A549 (cell line): Measurements from ENCODE around the gene SMYD4.

Experiments used
- BHLHE40 ChIP-seq: IDR thresholded peaks from 2 replicates; pipeline ENCODE4 v1.6.1; 2012; ENCODE audit warnings: low read depth, low read length, inconsistent platforms
- CBX2 ChIP-seq: fragments of 200-600 bp; sonication (generic); IDR thresholded peaks from 2 replicates; pipeline ENCODE4 v1.6.1; 2016; ENCODE audit warnings: low read depth, mild to moderate bottlenecking, borderline replicate concordance
- EP300 ChIP-seq, 2 experiments: fragments of >200 bp; sonication (Bioruptor Twin); formaldehyde crosslinking; IDR thresholded peaks; 2 replicates in 1 of 2; 3 replicates in 1 of 2; pipeline ENCODE4 v1.6.1; 2016 to 2017
- JUN ChIP-seq, 2 experiments: fragments of >200 bp; sonication (Bioruptor Twin); formaldehyde crosslinking; IDR thresholded peaks; 2 replicates in 1 of 2; 3 replicates in 1 of 2; pipeline ENCODE4 v1.6.1; 2016 to 2017
- JUNB ChIP-seq: fragments of >200 bp; sonication (Bioruptor Twin); formaldehyde crosslinking; IDR thresholded peaks from 2 replicates; pipeline ENCODE4 v1.6.1; 2016
- MAFK ChIP-seq: fragments of 450-650 bp; IDR thresholded peaks from 2 replicates; pipeline ENCODE4 v1.6.1; 2014; ENCODE audit not compliant: partially characterized antibody
- POLR2A ChIP-seq: IDR thresholded peaks from 2 replicates; pipeline ENCODE4 v1.6.1; 2012; ENCODE audit warnings: mild to moderate bottlenecking, low read length
- RFX5 ChIP-seq: fragments of 450-650 bp; IDR thresholded peaks from 2 replicates; pipeline ENCODE4 v1.7.1; 2014; ENCODE audit warnings: antibody characterized with exemption, mild to moderate bottlenecking, moderate library complexity
- TF ChIP-seq, protein P1 (sequence below): fragments of 200-600 bp; sonication (generic); IDR thresholded peaks from 2 replicates; pipeline ENCODE4 v1.6.1; 2016; ENCODE audit warnings: antibody characterized with exemption, mild to moderate bottlenecking, moderate library complexity
- TF ChIP-seq, protein P2 (sequence below): fragments of >200 bp; sonication (Bioruptor Twin); formaldehyde crosslinking; IDR thresholded peaks from 3 replicates; pipeline ENCODE4 v1.5.1; 2016
- TF ChIP-seq, protein P3 (sequence below): IDR thresholded peaks from 2 replicates; pipeline ENCODE4 v1.6.1; 2012
- TF ChIP-seq, protein P4 (sequence below): fragments of 450-650 bp; IDR thresholded peaks from 2 replicates; pipeline ENCODE4 v1.6.1; 2014; ENCODE audit warnings: antibody characterized with exemption

DNA sequence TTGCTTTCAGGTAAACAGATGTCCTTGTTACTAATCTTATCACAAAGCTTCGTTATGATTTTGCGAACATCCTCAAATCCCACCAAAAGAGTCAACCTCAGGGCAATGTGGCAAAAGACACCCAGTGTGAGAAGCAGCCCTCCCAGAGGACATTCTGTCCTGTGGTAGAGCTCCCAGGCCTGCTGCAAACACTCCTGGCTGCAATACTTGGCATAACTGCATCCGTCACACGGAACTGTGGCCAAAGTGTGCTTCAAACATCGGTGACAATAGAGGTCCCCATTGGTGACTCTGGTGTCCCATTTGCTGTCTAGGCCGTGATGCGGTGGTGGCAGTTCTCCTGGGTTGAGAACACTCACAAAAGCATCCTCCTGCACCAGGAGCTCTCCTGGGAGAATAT lies 29.5 kb downstream of the SMYD4 start:
- TF ChIP-seq, protein P1, sequence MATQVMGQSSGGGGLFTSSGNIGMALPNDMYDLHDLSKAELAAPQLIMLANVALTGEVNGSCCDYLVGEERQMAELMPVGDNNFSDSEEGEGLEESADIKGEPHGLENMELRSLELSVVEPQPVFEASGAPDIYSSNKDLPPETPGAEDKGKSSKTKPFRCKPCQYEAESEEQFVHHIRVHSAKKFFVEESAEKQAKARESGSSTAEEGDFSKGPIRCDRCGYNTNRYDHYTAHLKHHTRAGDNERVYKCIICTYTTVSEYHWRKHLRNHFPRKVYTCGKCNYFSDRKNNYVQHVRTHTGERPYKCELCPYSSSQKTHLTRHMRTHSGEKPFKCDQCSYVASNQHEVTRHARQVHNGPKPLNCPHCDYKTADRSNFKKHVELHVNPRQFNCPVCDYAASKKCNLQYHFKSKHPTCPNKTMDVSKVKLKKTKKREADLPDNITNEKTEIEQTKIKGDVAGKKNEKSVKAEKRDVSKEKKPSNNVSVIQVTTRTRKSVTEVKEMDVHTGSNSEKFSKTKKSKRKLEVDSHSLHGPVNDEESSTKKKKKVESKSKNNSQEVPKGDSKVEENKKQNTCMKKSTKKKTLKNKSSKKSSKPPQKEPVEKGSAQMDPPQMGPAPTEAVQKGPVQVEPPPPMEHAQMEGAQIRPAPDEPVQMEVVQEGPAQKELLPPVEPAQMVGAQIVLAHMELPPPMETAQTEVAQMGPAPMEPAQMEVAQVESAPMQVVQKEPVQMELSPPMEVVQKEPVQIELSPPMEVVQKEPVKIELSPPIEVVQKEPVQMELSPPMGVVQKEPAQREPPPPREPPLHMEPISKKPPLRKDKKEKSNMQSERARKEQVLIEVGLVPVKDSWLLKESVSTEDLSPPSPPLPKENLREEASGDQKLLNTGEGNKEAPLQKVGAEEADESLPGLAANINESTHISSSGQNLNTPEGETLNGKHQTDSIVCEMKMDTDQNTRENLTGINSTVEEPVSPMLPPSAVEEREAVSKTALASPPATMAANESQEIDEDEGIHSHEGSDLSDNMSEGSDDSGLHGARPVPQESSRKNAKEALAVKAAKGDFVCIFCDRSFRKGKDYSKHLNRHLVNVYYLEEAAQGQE: no peak
- no peak for TF ChIP-seq MAFK
- no peak for TF ChIP-seq JUNB
- TF ChIP-seq, protein P2, sequence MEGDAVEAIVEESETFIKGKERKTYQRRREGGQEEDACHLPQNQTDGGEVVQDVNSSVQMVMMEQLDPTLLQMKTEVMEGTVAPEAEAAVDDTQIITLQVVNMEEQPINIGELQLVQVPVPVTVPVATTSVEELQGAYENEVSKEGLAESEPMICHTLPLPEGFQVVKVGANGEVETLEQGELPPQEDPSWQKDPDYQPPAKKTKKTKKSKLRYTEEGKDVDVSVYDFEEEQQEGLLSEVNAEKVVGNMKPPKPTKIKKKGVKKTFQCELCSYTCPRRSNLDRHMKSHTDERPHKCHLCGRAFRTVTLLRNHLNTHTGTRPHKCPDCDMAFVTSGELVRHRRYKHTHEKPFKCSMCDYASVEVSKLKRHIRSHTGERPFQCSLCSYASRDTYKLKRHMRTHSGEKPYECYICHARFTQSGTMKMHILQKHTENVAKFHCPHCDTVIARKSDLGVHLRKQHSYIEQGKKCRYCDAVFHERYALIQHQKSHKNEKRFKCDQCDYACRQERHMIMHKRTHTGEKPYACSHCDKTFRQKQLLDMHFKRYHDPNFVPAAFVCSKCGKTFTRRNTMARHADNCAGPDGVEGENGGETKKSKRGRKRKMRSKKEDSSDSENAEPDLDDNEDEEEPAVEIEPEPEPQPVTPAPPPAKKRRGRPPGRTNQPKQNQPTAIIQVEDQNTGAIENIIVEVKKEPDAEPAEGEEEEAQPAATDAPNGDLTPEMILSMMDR: no peak
- TF ChIP-seq POLR2A: no peak
- TF ChIP-seq RFX5: no peak
- TF ChIP-seq EP300 (IDR thresholded peaks at IDR 0.05): no peak
- TF ChIP-seq, protein P3, sequence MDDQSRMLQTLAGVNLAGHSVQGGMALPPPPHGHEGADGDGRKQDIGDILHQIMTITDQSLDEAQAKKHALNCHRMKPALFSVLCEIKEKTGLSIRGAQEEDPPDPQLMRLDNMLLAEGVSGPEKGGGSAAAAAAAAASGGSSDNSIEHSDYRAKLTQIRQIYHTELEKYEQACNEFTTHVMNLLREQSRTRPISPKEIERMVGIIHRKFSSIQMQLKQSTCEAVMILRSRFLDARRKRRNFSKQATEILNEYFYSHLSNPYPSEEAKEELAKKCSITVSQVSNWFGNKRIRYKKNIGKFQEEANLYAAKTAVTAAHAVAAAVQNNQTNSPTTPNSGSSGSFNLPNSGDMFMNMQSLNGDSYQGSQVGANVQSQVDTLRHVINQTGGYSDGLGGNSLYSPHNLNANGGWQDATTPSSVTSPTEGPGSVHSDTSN: no peak
- no peak for TF ChIP-seq BHLHE40
- no peak for TF ChIP-seq JUN (IDR thresholded peaks at IDR 0.05)
- TF ChIP-seq, protein P4, sequence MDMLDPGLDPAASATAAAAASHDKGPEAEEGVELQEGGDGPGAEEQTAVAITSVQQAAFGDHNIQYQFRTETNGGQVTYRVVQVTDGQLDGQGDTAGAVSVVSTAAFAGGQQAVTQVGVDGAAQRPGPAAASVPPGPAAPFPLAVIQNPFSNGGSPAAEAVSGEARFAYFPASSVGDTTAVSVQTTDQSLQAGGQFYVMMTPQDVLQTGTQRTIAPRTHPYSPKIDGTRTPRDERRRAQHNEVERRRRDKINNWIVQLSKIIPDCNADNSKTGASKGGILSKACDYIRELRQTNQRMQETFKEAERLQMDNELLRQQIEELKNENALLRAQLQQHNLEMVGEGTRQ: no peak
- no peak for TF ChIP-seq CBX2
